WTC11 (cell line): ENCODE measurements around the gene PXT1. TPM values are rescaled to one million over a fixed set of nuclear protein-coding genes. Genes with fewer than 3 reads are reported as not detected.

Source experiments
- ATAC-seq: fragments of 200-7000 bp; cut with Tn5 transposase; 2 replicates; pipeline ENCODE4 v1.10.0; 2021; ENCODE audit warnings: mild to moderate bottlenecking, moderate library complexity
- CTCF ChIA-PET: fragments of 300-600 bp; sonication (Branson Sonifier 250); formaldehyde crosslinking; loops from one replicate; lab custom pipeline; 2021; ENCODE audit warnings: antibody characterized with exemption; lab: Charles Lee
- POLR2A ChIA-PET: fragments of 350-600 bp; sonication (Branson Sonifier 250); formaldehyde crosslinking; loops from one replicate; lab custom pipeline; 2021; ENCODE audit warnings: antibody characterized with exemption; lab: Charles Lee
- DNase-seq: peaks from one replicate; pipeline ENCODE4 v3.0.0; 2021; ENCODE audit warnings: low spot score
- H3K27ac Mint-ChIP-seq: 2 replicates; pipeline ENCODE4 v1.8.0; 2021; ENCODE audit warnings: mixed read lengths
- H3K27me3 Mint-ChIP-seq: 2 replicates; pipeline ENCODE4 v1.8.0; 2021; ENCODE audit warnings: low read depth, mild to moderate bottlenecking, moderate library complexity, mixed read lengths
- H3K36me3 Mint-ChIP-seq: 2 replicates; pipeline ENCODE4 v1.8.0; 2021; ENCODE audit warnings: mixed read lengths
- H3K4me1 Mint-ChIP-seq: 2 replicates; pipeline ENCODE4 v1.8.0; 2022; ENCODE audit warnings: mixed read lengths
- H3K4me3 Mint-ChIP-seq: 2 replicates; pipeline ENCODE4 v1.8.0; 2021; ENCODE audit warnings: mild to moderate bottlenecking, moderate library complexity, mixed read lengths
- H3K9me3 Mint-ChIP-seq: 2 replicates; pipeline ENCODE4 v1.8.0; 2021; ENCODE audit warnings: mixed read lengths
- AFF4 ChIP-seq: sonication (generic); formaldehyde crosslinking; IDR thresholded peaks from 2 replicates; pipeline ENCODE4 v1.8.1; 2023; ENCODE audit warnings: mild to moderate bottlenecking, missing genetic modification reagents, borderline replicate concordance
- ATF1 ChIP-seq: sonication (generic); formaldehyde crosslinking; IDR thresholded peaks from 2 replicates; pipeline ENCODE4 v1.8.1; 2023; ENCODE audit warnings: mild to moderate bottlenecking, moderate library complexity, missing genetic modification reagents
- CTCF ChIP-seq: fragments of 200-600 bp; IDR thresholded peaks from 2 replicates; pipeline ENCODE4 v1.8.0; 2022; ENCODE audit warnings: antibody characterized with exemption
- GABPB1 ChIP-seq: sonication (generic); formaldehyde crosslinking; IDR thresholded peaks from 2 replicates; pipeline ENCODE4 v1.8.1; 2023; ENCODE audit warnings: mild to moderate bottlenecking, missing genetic modification reagents
- GTF2I ChIP-seq: fragments of 250-450 bp; sonication (Bioruptor Pico); conservative IDR thresholded peaks from 2 replicates; pipeline ENCODE4 v1.4.0; 2021; ENCODE audit warnings: mild to moderate bottlenecking
- HMGXB4 ChIP-seq: sonication (generic); formaldehyde crosslinking; IDR thresholded peaks from 2 replicates; pipeline ENCODE4 v1.8.1; 2023; ENCODE audit warnings: mild to moderate bottlenecking, moderate library complexity, missing genetic modification reagents
- NFYB ChIP-seq: sonication (generic); formaldehyde crosslinking; conservative IDR thresholded peaks from 2 replicates; pipeline ENCODE4 v1.8.0; 2022; ENCODE audit warnings: low read depth, missing genetic modification reagents
- ZNF425 ChIP-seq: fragments of 250-450 bp; sonication (Bioruptor Pico); conservative IDR thresholded peaks from 2 replicates; pipeline ENCODE4 v1.9.0; 2021; ENCODE audit warnings: mild to moderate bottlenecking
- total RNA-seq: library from RNA; stranded (reverse); gene quantifications from 3 replicates; pipeline ENCODE4 v1.2.3, GENCODE V29; 2021
- TF ChIP-seq, protein P1 (sequence below): sonication (generic); formaldehyde crosslinking; IDR thresholded peaks from 2 replicates; pipeline ENCODE4 v1.8.0; 2022; ENCODE audit warnings: mild to moderate bottlenecking, missing genetic modification reagents
- TF ChIP-seq, protein P2 (sequence below): sonication (generic); formaldehyde crosslinking; IDR thresholded peaks from 2 replicates; pipeline ENCODE4 v1.8.0; 2023; ENCODE audit warnings: mild to moderate bottlenecking, missing genetic modification reagents
- TF ChIP-seq, protein P3 (sequence below): sonication (generic); formaldehyde crosslinking; IDR thresholded peaks from 2 replicates; pipeline ENCODE4 v1.8.0; 2023; ENCODE audit warnings: missing genetic modification reagents
- TF ChIP-seq, protein P4 (sequence below): fragments of 250-450 bp; sonication (Bioruptor Pico); IDR thresholded peaks from 2 replicates; pipeline ENCODE4 v2.1.2; 2022; ENCODE audit warnings: mild to moderate bottlenecking, moderate library complexity
- TF ChIP-seq, protein P5 (sequence below): sonication (generic); formaldehyde crosslinking; IDR thresholded peaks from 2 replicates; pipeline ENCODE4 v1.8.1; 2022; ENCODE audit warnings: mild to moderate bottlenecking, moderate library complexity, missing genetic modification reagents
- TF ChIP-seq, protein P6 (sequence below): sonication (generic); formaldehyde crosslinking; IDR thresholded peaks from 2 replicates; pipeline ENCODE4 v1.8.1; 2023; ENCODE audit warnings: mild to moderate bottlenecking, missing genetic modification reagents
- TF ChIP-seq, protein P7 (sequence below): sonication (generic); formaldehyde crosslinking; IDR thresholded peaks from 2 replicates; pipeline ENCODE4 v1.8.1; 2022; ENCODE audit warnings: low read depth, mild to moderate bottlenecking, moderate library complexity, missing genetic modification reagents, borderline replicate concordance

PXT1 gene
- total RNA-seq, 1 experiment from 2014 or later, result 0.15 TPM

DNA sequence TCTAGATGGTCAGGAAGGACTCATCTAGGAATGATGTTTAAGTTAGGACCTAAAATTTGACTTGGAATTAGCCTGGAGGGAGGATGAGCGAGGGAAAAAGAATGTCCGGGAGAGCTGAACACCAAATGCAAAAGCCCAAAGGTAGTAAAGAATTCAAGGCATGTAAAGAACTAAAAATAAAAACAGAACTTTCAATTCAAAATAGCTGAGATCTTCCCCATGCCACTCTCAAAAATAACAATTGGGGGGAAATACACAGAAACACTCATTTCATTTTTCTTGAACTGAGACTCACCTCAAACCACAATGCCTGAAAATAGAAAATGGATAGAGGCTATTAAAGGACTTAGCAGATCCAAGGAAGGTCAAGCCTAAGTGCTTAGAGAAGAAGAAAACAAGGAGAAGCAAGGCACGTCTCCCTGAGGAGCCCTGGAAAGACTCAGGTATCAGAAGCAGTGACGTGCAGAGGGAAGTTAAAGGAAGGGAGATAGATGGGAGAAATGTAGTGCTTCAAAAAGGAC, 10.4 kb downstream of the PXT1 start:
- Mint-ChIP-seq H3K27me3 (no peaks in the 10 kb centered on the region), H3K36me3 (no peaks in the 10 kb centered on the region), H3K4me1 (no peaks in the 10 kb centered on the region; the same call in 1 of the 2 replicates), H3K4me3 (no peak overlapping the region), H3K27ac (no peak overlapping the region; the same call in 1 of the 2 replicates), H3K9me3 (no peaks in the 10 kb centered on the region)
- POLR2A ChIA-PET, result no interaction called here
- ATAC-seq (no peak), DNase-seq (no peak)
- CTCF ChIA-PET, result no interaction called here
- TF ChIP-seq, protein P1, sequence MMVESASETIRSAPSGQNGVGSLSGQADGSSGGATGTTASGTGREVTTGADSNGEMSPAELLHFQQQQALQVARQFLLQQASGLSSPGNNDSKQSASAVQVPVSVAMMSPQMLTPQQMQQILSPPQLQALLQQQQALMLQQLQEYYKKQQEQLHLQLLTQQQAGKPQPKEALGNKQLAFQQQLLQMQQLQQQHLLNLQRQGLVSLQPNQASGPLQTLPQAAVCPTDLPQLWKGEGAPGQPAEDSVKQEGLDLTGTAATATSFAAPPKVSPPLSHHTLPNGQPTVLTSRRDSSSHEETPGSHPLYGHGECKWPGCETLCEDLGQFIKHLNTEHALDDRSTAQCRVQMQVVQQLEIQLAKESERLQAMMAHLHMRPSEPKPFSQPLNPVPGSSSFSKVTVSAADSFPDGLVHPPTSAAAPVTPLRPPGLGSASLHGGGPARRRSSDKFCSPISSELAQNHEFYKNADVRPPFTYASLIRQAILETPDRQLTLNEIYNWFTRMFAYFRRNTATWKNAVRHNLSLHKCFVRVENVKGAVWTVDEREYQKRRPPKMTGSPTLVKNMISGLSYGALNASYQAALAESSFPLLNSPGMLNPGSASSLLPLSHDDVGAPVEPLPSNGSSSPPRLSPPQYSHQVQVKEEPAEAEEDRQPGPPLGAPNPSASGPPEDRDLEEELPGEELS (CRISPR knock-in tag), result no peak
- TF ChIP-seq GTF2I (no peak), ZNF425 (CRISPR knock-in tag) (no peak), ATF1 (no peak), NFYB (CRISPR knock-in tag) (no peak), GABPB1 (CRISPR knock-in tag) (no peak), CTCF (no peak), HMGXB4 (CRISPR knock-in tag) (no peak), AFF4 (no peak)
- TF ChIP-seq, protein P2, sequence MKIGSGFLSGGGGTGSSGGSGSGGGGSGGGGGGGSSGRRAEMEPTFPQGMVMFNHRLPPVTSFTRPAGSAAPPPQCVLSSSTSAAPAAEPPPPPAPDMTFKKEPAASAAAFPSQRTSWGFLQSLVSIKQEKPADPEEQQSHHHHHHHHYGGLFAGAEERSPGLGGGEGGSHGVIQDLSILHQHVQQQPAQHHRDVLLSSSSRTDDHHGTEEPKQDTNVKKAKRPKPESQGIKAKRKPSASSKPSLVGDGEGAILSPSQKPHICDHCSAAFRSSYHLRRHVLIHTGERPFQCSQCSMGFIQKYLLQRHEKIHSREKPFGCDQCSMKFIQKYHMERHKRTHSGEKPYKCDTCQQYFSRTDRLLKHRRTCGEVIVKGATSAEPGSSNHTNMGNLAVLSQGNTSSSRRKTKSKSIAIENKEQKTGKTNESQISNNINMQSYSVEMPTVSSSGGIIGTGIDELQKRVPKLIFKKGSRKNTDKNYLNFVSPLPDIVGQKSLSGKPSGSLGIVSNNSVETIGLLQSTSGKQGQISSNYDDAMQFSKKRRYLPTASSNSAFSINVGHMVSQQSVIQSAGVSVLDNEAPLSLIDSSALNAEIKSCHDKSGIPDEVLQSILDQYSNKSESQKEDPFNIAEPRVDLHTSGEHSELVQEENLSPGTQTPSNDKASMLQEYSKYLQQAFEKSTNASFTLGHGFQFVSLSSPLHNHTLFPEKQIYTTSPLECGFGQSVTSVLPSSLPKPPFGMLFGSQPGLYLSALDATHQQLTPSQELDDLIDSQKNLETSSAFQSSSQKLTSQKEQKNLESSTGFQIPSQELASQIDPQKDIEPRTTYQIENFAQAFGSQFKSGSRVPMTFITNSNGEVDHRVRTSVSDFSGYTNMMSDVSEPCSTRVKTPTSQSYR (CRISPR knock-in tag), result no peak
- TF ChIP-seq, protein P3, sequence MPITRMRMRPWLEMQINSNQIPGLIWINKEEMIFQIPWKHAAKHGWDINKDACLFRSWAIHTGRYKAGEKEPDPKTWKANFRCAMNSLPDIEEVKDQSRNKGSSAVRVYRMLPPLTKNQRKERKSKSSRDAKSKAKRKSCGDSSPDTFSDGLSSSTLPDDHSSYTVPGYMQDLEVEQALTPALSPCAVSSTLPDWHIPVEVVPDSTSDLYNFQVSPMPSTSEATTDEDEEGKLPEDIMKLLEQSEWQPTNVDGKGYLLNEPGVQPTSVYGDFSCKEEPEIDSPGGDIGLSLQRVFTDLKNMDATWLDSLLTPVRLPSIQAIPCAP (CRISPR knock-in tag), result no peak
- TF ChIP-seq, protein P4, sequence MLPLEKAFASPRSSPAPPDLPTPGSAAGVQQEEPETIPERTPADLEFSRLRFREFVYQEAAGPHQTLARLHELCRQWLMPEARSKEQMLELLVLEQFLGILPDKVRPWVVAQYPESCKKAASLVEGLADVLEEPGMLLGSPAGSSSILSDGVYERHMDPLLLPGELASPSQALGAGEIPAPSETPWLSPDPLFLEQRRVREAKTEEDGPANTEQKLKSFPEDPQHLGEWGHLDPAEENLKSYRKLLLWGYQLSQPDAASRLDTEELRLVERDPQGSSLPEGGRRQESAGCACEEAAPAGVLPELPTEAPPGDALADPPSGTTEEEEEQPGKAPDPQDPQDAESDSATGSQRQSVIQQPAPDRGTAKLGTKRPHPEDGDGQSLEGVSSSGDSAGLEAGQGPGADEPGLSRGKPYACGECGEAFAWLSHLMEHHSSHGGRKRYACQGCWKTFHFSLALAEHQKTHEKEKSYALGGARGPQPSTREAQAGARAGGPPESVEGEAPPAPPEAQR (CRISPR knock-in tag), result no peak
- TF ChIP-seq, protein P5, sequence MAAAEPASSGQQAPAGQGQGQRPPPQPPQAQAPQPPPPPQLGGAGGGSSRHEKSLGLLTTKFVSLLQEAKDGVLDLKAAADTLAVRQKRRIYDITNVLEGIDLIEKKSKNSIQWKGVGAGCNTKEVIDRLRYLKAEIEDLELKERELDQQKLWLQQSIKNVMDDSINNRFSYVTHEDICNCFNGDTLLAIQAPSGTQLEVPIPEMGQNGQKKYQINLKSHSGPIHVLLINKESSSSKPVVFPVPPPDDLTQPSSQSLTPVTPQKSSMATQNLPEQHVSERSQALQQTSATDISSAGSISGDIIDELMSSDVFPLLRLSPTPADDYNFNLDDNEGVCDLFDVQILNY (CRISPR knock-in tag), result no peak
- TF ChIP-seq, protein P6, sequence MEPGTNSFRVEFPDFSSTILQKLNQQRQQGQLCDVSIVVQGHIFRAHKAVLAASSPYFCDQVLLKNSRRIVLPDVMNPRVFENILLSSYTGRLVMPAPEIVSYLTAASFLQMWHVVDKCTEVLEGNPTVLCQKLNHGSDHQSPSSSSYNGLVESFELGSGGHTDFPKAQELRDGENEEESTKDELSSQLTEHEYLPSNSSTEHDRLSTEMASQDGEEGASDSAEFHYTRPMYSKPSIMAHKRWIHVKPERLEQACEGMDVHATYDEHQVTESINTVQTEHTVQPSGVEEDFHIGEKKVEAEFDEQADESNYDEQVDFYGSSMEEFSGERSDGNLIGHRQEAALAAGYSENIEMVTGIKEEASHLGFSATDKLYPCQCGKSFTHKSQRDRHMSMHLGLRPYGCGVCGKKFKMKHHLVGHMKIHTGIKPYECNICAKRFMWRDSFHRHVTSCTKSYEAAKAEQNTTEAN (CRISPR knock-in tag), result no peak
- TF ChIP-seq, protein P7, sequence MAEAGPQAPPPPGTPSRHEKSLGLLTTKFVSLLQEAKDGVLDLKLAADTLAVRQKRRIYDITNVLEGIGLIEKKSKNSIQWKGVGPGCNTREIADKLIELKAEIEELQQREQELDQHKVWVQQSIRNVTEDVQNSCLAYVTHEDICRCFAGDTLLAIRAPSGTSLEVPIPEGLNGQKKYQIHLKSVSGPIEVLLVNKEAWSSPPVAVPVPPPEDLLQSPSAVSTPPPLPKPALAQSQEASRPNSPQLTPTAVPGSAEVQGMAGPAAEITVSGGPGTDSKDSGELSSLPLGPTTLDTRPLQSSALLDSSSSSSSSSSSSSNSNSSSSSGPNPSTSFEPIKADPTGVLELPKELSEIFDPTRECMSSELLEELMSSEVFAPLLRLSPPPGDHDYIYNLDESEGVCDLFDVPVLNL (CRISPR knock-in tag), result no peak
